H1 (cell line): ENCODE measurements around the gene ARF4. TPM values are rescaled to one million over a fixed set of nuclear protein-coding genes. Genes with fewer than 3 reads are reported as not detected.

Experiments used
- BACH1 ChIP-seq: IDR thresholded peaks from 2 replicates; pipeline ENCODE4 v1.6.1; 2012; ENCODE audit warnings: low read length, improper control_type of control experiment
- CBX5 ChIP-seq: fragments of 300-800, 300-1000 bp; sonication (generic); IDR thresholded peaks from 2 replicates; pipeline ENCODE4 v1.7.1; 2016; ENCODE audit warnings: antibody characterized with exemption, low read length, low read depth
- CTBP2 ChIP-seq: IDR thresholded peaks from 2 replicates; pipeline ENCODE4 v1.7.0; 2011; ENCODE audit warnings: borderline replicate concordance, mild to moderate bottlenecking, moderate library complexity, mixed read lengths, low read length; ENCODE audit not compliant: insufficient read depth, insufficient read length
- EP300 ChIP-seq, 2 experiments: IDR thresholded peaks; 1 replicate in 1 of 2; 2 replicates in 1 of 2; pipeline ENCODE4 v1.6.1; 2011 to 2012; ENCODE audit warnings: low read depth in 2 of 2, low read length in 2 of 2, mild to moderate bottlenecking in 2 of 2, borderline replicate concordance in 1 of 2, inconsistent platforms in 1 of 2, moderate library complexity in 1 of 2
- KDM1A ChIP-seq: fragments of 200-600, 300-600 bp; sonication (generic); IDR thresholded peaks from 2 replicates; pipeline ENCODE4 v1.7.1; 2016; ENCODE audit warnings: mild to moderate bottlenecking, low read length, borderline replicate concordance
- NANOG ChIP-seq: IDR thresholded peaks from 2 replicates; pipeline ENCODE4 v1.6.1; 2011; ENCODE audit warnings: low read length, low read depth, mild to moderate bottlenecking, inconsistent platforms; ENCODE audit not compliant: insufficient read depth, poor library complexity, severe bottlenecking
- PHF8 ChIP-seq: fragments of 200-600 bp; sonication (generic); conservative IDR thresholded peaks from 2 replicates; pipeline ENCODE4 v1.7.1; 2012; ENCODE audit warnings: low read depth, mild to moderate bottlenecking, inconsistent platforms, low read length, moderate library complexity
- POU5F1 ChIP-seq: IDR thresholded peaks from 2 replicates; pipeline ENCODE4 v1.6.1; 2011; ENCODE audit warnings: low read depth, mild to moderate bottlenecking, low read length, moderate library complexity
- RNF2 ChIP-seq: fragments of 200-900, 300-1000 bp; sonication (generic); IDR thresholded peaks from 2 replicates; pipeline ENCODE4 v1.7.1; 2016; ENCODE audit warnings: borderline replicate concordance, low read depth, mild to moderate bottlenecking, antibody characterized with exemption, low read length; ENCODE audit not compliant: poor library complexity, severe bottlenecking; ENCODE audit errors: missing control alignments
- SRF ChIP-seq: IDR thresholded peaks from 2 replicates; pipeline ENCODE4 v1.6.1; 2011; ENCODE audit warnings: mild to moderate bottlenecking, low read depth, low read length, moderate library complexity
- TAF7 ChIP-seq: optimal IDR thresholded peaks from 2 replicates; pipeline ENCODE3; 2011; ENCODE audit warnings: low read depth, mild to moderate bottlenecking, inconsistent platforms, low read length, moderate library complexity, borderline replicate concordance
- polyA plus RNA-seq, 7 experiments: library from polyadenylated mRNA; depleted of rRNA in 3 of 7; stranded (reverse) in 5 of 7; unstranded in 2 of 7; fragments of >200 nt in 5 of 7; fragments of 200-250 nt in 2 of 7; gene quantifications; 1 replicate in 5 of 7; 2 replicates in 1 of 7; 4 replicates in 1 of 7; pipeline versions ENCODE4 v1.2.1 to v1.2.3, GENCODE V29; 2011 to 2013; ENCODE audit warnings: missing spikeins in 2 of 7, mixed read lengths in 2 of 7
- total RNA-seq: library from RNA; stranded (reverse); fragmentation: NEBNext Ultra II Directional; extraction: Animal tissue kit (Norgen Biotek cat#: 25700); gene quantifications from 2 replicates; pipeline ENCODE4 v1.2.1, GENCODE V29; 2021

Gene ARF4
- total and polyA plus RNA-seq, 2 of the 8 experiments (the other 6 are each of a cell fraction or from before 2014, with no cell fraction given): 138 to 165 TPM

DNA sequence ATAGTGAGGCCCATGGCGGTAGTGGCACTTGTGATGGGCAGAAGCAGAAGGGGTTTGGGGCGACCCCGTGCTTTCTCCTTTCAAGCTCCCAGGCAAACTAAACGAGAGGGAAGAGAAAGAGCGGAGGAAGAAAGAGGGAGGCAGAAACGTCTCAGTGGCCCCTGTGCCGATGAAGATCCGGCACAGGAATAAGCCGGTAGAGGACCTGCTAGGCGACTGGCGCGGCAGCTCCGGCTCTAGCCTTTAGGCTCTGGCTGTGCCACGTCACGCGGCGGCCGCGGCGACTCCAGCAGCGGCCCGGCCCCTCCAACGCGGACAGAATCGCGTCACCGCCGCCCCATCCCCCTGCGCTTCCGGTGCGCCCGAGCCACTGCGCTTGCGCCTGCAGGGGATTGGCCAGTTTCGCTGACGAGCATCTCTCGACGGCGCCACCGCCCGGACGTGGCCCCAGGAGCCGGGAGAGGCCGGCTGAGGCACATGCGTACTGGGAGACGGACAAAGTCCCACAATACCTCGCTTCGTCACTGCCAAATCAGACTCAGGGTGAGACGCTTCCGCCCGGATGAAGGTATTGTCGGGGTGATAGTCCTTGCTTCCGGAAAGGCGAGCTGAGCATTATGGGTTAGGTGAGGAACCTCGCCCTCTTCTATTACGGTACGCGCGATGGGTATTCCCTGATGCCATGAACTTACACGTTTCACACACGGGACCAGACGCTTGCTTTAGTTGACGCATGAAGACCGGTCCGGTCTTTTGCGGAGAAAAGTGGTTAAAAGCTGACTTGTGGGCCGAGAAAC, at the start of gene ARF4 (continued):
- TF ChIP-seq TAF7 (peak; percentile 94), CTBP2 (no peak), BACH1 (no peak), NANOG (no peak), EP300 (IDR thresholded peaks at IDR 0.05; ENCODE audit: borderline replicate concordance in 1 of 2, low read depth in 2 of 2, low read length in 2 of 2) (peak in 1 of 2 experiments; percentile 82; a peak in 1 of 3 replicates), RNF2 (no peak), POU5F1 (no peak), SRF (peak; percentile 30), KDM1A (no peak; the same call in 1 of the 2 replicates), PHF8 (peak; percentile 98), CBX5 (no peak)
